ENCODE measurements around the gene FBXW2.

Gene FBXW2

GRCh38 chr9:120792898-120793765, at the start of gene FBXW2:
TSS of gene FBXW2 (minus strand) at chr9:120793416. CDS start at chr9:120788258, 5,158 bp downstream.
- Histone ChIP-seq H3K36me3 (ENCODE audit: insufficient read depth, low read length) (peaks cover 5% of the 10 kb centered on the region), H3K9ac (ENCODE audit: low read length) (peak within 1 kb of the TSS; percentile 89), H3K4me3 (ENCODE audit: low read depth in 1 of 2, low read length in 2 of 2) (peak within 1 kb of the TSS; percentile 87 to 94), H3K4me1 (ENCODE audit: insufficient read depth, low read length) (peaks cover 28% of the 10 kb centered on the region), H3K27me3 (ENCODE audit: control insufficient read depth in 1 of 2, insufficient read depth in 2 of 2, low read length in 2 of 2) (no peaks in the 10 kb centered on the region), H3K27ac (ENCODE audit: low read depth, low read length) (peak within 1 kb of the TSS; percentile 75), H3K9me3 (ENCODE audit: low read length) (no peaks in the 10 kb centered on the region)

GRCh38 chr9:120841930-120842684, 48.9 kb upstream of the FBXW2 start:
- Histone ChIP-seq H3K4me3 (ENCODE audit: low read depth in 1 of 2, low read length in 2 of 2) (peak overlapping the region; percentile 82 to 96), H3K36me3 (ENCODE audit: insufficient read depth, low read length) (no peaks in the 10 kb centered on the region), H3K9ac (ENCODE audit: low read length) (peak overlapping the region; percentile 94), H3K9me3 (ENCODE audit: low read length) (no peaks in the 10 kb centered on the region), H3K27ac (ENCODE audit: low read depth, low read length) (peak overlapping the region; percentile 96), H3K27me3 (ENCODE audit: control insufficient read depth in 1 of 2, insufficient read depth in 2 of 2, low read length in 2 of 2) (no peaks in the 10 kb centered on the region), H3K4me1 (ENCODE audit: insufficient read depth, low read length) (peaks cover 18% of the 10 kb centered on the region)

- no peak overlapping the region for H3K9ac ChIP-seq (ENCODE audit: low read length)
- H3K9me3 ChIP-seq (ENCODE audit: low read length), result no peaks in the 10 kb centered on the region
- no peaks in the 10 kb centered on the region for H3K27me3 ChIP-seq (ENCODE audit: control insufficient read depth in 1 of 2, insufficient read depth in 2 of 2, low read length in 2 of 2)
- H3K4me1 ChIP-seq (ENCODE audit: insufficient read depth, low read length), result peaks cover 18% of the 10 kb centered on the region
- no peaks in the 10 kb centered on the region for H3K36me3 ChIP-seq (ENCODE audit: insufficient read depth, low read length)
- H3K27ac ChIP-seq (ENCODE audit: low read depth, low read length), result no peak overlapping the region
- no peak overlapping the region for H3K4me3 ChIP-seq (ENCODE audit: low read depth in 1 of 2, low read length in 2 of 2)
Observed at GRCh38 chr9:120839146-120839545, 45.9 kb upstream of the FBXW2 start.

DNA sequence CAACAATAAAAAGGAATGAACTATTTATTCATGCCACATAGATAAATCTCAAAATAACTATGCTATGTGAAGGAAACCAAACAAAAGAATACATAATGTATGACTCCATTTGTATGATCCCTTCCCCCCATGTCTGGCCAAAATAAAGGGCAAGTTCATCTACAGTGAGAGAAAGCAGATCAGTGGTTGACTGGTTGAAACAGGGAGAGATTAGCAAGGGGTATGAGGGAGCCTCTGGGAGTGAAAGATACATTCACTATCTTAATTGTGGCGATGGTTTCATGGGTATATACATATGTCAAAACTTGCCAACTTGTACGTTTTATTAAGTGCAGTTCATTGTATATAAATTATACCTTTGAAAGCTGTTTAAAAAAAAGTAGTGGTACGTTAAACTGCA, 44.7 kb upstream of the FBXW2 start:
- Histone ChIP-seq H3K36me3 (ENCODE audit: insufficient read depth, low read length) (peaks cover 2% of the 10 kb centered on the region), H3K9me3 (ENCODE audit: low read length) (no peaks in the 10 kb centered on the region), H3K4me3 (ENCODE audit: low read depth in 1 of 2, low read length in 2 of 2) (no peak overlapping the region), H3K27ac (ENCODE audit: low read depth, low read length) (no peak overlapping the region), H3K4me1 (ENCODE audit: insufficient read depth, low read length) (peaks cover 18% of the 10 kb centered on the region), H3K27me3 (ENCODE audit: control insufficient read depth in 1 of 2, insufficient read depth in 2 of 2, low read length in 2 of 2) (no peaks in the 10 kb centered on the region), H3K9ac (ENCODE audit: low read length) (no peak overlapping the region)

DNA sequence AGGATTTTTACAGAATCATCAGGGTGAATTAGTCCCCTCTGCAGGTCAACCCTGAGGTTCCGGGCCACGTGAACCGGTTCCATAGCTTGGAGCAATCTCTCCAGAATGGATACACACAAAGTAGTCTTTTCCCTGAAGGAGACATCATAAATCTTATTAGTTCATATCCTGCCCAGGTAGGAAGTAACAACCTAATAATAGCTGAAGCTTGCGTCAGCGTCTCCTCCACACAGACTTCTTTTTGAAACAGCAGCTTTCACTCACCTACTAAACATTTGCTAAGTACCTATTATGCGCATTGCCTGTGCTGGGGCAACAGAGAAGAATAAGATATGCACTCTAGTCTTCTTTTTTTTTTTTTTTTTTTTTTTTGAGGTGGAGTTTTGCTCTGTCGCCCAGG, 40.1 kb upstream of the FBXW2 start:
- H3K9me3 ChIP-seq (ENCODE audit: low read length), result no peaks in the 10 kb centered on the region
- no peak overlapping the region for H3K9ac ChIP-seq (ENCODE audit: low read length)
- H3K4me3 ChIP-seq (ENCODE audit: low read depth in 1 of 2, low read length in 2 of 2), result no peak overlapping the region
- no peaks in the 10 kb centered on the region for H3K4me1 ChIP-seq (ENCODE audit: insufficient read depth, low read length)
- H3K36me3 ChIP-seq (ENCODE audit: insufficient read depth, low read length), result peaks cover 38% of the 10 kb centered on the region
- no peak overlapping the region for H3K27ac ChIP-seq (ENCODE audit: low read depth, low read length)
- H3K27me3 ChIP-seq (ENCODE audit: control insufficient read depth in 1 of 2, insufficient read depth in 2 of 2, low read length in 2 of 2), result no peaks in the 10 kb centered on the region

DNA sequence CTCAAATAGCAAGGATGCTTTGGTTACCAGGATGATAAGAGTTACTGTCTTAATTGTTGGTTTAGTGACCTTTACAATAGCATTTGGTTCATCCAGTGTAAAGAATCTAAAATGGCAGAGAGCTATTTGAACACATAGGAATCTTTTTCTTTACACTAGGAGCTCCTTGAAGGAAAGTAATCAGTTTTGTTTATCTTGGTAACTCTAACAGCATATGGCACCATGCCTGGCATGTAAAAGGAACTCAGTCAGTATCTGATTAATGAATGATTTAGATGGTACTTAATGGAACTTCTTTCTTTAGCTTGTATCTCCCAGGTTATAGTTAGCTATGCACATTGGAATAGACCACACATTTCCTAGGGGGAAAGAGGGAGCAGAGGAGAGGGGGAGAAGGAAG, 39.6 kb upstream of the FBXW2 start:
- Histone ChIP-seq H3K9ac (ENCODE audit: low read length) (no peak overlapping the region), H3K9me3 (ENCODE audit: low read length) (no peaks in the 10 kb centered on the region), H3K27ac (ENCODE audit: low read depth, low read length) (no peak overlapping the region), H3K36me3 (ENCODE audit: insufficient read depth, low read length) (peaks cover 38% of the 10 kb centered on the region), H3K4me1 (ENCODE audit: insufficient read depth, low read length) (no peaks in the 10 kb centered on the region), H3K27me3 (ENCODE audit: control insufficient read depth in 1 of 2, insufficient read depth in 2 of 2, low read length in 2 of 2) (no peaks in the 10 kb centered on the region), H3K4me3 (ENCODE audit: low read depth in 1 of 2, low read length in 2 of 2) (no peak overlapping the region)

GRCh38 chr9:120830865-120831264, 37.6 kb upstream of the FBXW2 start:
- Histone ChIP-seq H3K4me1 (ENCODE audit: insufficient read depth, low read length) (no peaks in the 10 kb centered on the region), H3K36me3 (ENCODE audit: insufficient read depth, low read length) (peaks cover 49% of the 10 kb centered on the region), H3K9me3 (ENCODE audit: low read length) (no peaks in the 10 kb centered on the region), H3K4me3 (ENCODE audit: low read depth in 1 of 2, low read length in 2 of 2) (no peak overlapping the region), H3K27ac (ENCODE audit: low read depth, low read length) (no peak overlapping the region), H3K9ac (ENCODE audit: low read length) (no peak overlapping the region), H3K27me3 (ENCODE audit: control insufficient read depth in 1 of 2, insufficient read depth in 2 of 2, low read length in 2 of 2) (no peaks in the 10 kb centered on the region)

DNA sequence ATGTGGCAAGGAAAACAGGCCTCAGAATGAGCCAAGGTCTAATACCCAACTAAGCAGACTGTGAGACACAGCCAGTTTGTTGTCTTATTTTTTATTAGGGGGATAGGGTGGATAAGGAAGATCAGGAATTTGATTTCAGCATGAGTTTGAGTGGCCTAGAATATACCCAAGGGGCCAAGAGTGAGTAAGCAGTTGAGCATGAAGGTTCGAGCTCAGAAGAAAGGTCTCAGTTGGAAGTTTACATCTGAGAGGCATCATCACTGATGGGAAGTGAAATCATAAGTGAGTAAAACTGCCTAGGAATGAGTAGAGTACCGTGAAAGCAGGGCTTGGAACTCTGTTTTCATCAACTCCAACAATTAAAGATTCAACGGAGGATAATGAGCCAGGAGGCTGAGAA, 36.9 kb upstream of the FBXW2 start:
- no peaks in the 10 kb centered on the region for H3K9me3 ChIP-seq (ENCODE audit: low read length)
- H3K9ac ChIP-seq (ENCODE audit: low read length), result no peak overlapping the region
- H3K27ac ChIP-seq (ENCODE audit: low read depth, low read length), result no peak overlapping the region
- H3K4me1 ChIP-seq (ENCODE audit: insufficient read depth, low read length), result no peaks in the 10 kb centered on the region
- no peak overlapping the region for H3K4me3 ChIP-seq (ENCODE audit: low read depth in 1 of 2, low read length in 2 of 2)
- H3K36me3 ChIP-seq (ENCODE audit: insufficient read depth, low read length), result peaks cover 49% of the 10 kb centered on the region
- H3K27me3 ChIP-seq (ENCODE audit: control insufficient read depth in 1 of 2, insufficient read depth in 2 of 2, low read length in 2 of 2), result no peaks in the 10 kb centered on the region

DNA sequence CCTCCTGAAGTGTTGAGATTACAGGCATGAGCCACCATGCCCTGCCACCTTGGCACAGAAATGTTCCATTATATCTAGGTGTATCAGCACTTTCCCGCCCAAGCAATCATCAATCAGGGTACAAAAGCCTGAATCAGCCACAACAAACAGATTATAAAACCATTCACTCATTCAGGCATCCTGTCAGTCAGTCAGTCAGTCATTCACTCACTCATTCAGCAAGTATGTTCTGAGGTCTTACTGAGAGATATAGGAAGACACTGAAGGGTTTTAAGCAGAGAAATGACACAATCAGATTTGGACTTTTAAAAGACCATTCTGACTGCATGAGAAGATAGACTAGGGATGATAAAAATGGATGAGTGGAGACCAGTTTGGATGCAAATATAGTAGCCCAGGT, 36.4 kb upstream of the FBXW2 start:
- Histone ChIP-seq H3K4me1 (ENCODE audit: insufficient read depth, low read length) (no peaks in the 10 kb centered on the region), H3K9me3 (ENCODE audit: low read length) (no peaks in the 10 kb centered on the region), H3K27me3 (ENCODE audit: control insufficient read depth in 1 of 2, insufficient read depth in 2 of 2, low read length in 2 of 2) (no peaks in the 10 kb centered on the region), H3K27ac (ENCODE audit: low read depth, low read length) (no peak overlapping the region), H3K4me3 (ENCODE audit: low read depth in 1 of 2, low read length in 2 of 2) (no peak overlapping the region), H3K36me3 (ENCODE audit: insufficient read depth, low read length) (peaks cover 52% of the 10 kb centered on the region), H3K9ac (ENCODE audit: low read length) (no peak overlapping the region)

GRCh38 chr9:120820095-120820494, 26.9 kb upstream of the FBXW2 start:
- H3K27me3 ChIP-seq (ENCODE audit: control insufficient read depth in 1 of 2, insufficient read depth in 2 of 2, low read length in 2 of 2), result no peaks in the 10 kb centered on the region
- no peak overlapping the region for H3K4me3 ChIP-seq (ENCODE audit: low read depth in 1 of 2, low read length in 2 of 2)
- peaks cover 59% of the 10 kb centered on the region for H3K36me3 ChIP-seq (ENCODE audit: insufficient read depth, low read length)
- H3K4me1 ChIP-seq (ENCODE audit: insufficient read depth, low read length), result no peaks in the 10 kb centered on the region
- no peaks in the 10 kb centered on the region for H3K9me3 ChIP-seq (ENCODE audit: low read length)
- H3K27ac ChIP-seq (ENCODE audit: low read depth, low read length), result no peak overlapping the region
- no peak overlapping the region for H3K9ac ChIP-seq (ENCODE audit: low read length)

- H3K9ac ChIP-seq (ENCODE audit: low read length), result no peak overlapping the region
- H3K27me3 ChIP-seq (ENCODE audit: control insufficient read depth in 1 of 2, insufficient read depth in 2 of 2, low read length in 2 of 2), result no peaks in the 10 kb centered on the region
- no peaks in the 10 kb centered on the region for H3K4me1 ChIP-seq (ENCODE audit: insufficient read depth, low read length)
- H3K4me3 ChIP-seq (ENCODE audit: low read depth in 1 of 2, low read length in 2 of 2), result no peak overlapping the region
- peaks cover 52% of the 10 kb centered on the region for H3K36me3 ChIP-seq (ENCODE audit: insufficient read depth, low read length)
- H3K27ac ChIP-seq (ENCODE audit: low read depth, low read length), result no peak overlapping the region
- H3K9me3 ChIP-seq (ENCODE audit: low read length), result no peaks in the 10 kb centered on the region
Observed at GRCh38 chr9:120818595-120818994, 25.4 kb upstream of the FBXW2 start.
